ENCODE data around the gene HORMAD2.
"Not testable (repeated sequence)": the region's sequence is repeated elsewhere in the genome, so short reads cannot be mapped to it uniquely, and the experiment has no call there.

The HORMAD2 gene

GRCh38 chr22:30208631-30209603 lies 128.7 kb downstream of the HORMAD2 start:
- no peak for DNase-seq (ENCODE audit: low read depth in 2 of 2)

- DNase-seq (ENCODE audit: low read depth in 2 of 2): no peak
Observed at GRCh38 chr22:30209642-30210041, 129.4 kb downstream of the HORMAD2 start.

GRCh38 chr22:30210235-30210909 lies 130.1 kb downstream of the HORMAD2 start:
- no peak for DNase-seq (ENCODE audit: low read depth in 2 of 2)

- DNase-seq (ENCODE audit: low read depth in 2 of 2): no peak
Observed at GRCh38 chr22:30211124-30211820, 131.0 kb downstream of the HORMAD2 start.

- no peak for DNase-seq (ENCODE audit: low read depth in 2 of 2)
Observed at GRCh38 chr22:30212363-30212995, 132.2 kb downstream of the HORMAD2 start.

- no peak for DNase-seq (ENCODE audit: low read depth in 2 of 2)
Observed at GRCh38 chr22:30212996-30213441, 132.8 kb downstream of the HORMAD2 start.

- no peak for DNase-seq (ENCODE audit: low read depth in 2 of 2)
Observed at GRCh38 chr22:30214703-30215407, 134.6 kb downstream of the HORMAD2 start.

GRCh38 chr22:30216272-30216671 lies 136.0 kb downstream of the HORMAD2 start:
- not testable (repeated sequence) for DNase-seq (ENCODE audit: low read depth in 2 of 2)

- DNase-seq (ENCODE audit: low read depth in 2 of 2): no peak
Observed at GRCh38 chr22:30216710-30217109, 136.4 kb downstream of the HORMAD2 start.

- no peak for DNase-seq (ENCODE audit: low read depth in 2 of 2)
Observed at GRCh38 chr22:30217698-30218560, 137.7 kb downstream of the HORMAD2 start.

- no peak for DNase-seq (ENCODE audit: low read depth in 2 of 2)
Observed at GRCh38 chr22:30219049-30219654, 138.9 kb downstream of the HORMAD2 start.

GRCh38 chr22:30219668-30220278 lies 139.5 kb downstream of the HORMAD2 start:
- DNase-seq (ENCODE audit: low read depth in 2 of 2): no peak

- DNase-seq (ENCODE audit: low read depth in 2 of 2): no peak
Observed at GRCh38 chr22:30220338-30221012, 140.2 kb downstream of the HORMAD2 start.

GRCh38 chr22:30221121-30221992 lies 141.1 kb downstream of the HORMAD2 start:
- no peak for DNase-seq (ENCODE audit: low read depth in 2 of 2)

GRCh38 chr22:30222321-30222720 lies 142.1 kb downstream of the HORMAD2 start:
- no peak for DNase-seq (ENCODE audit: low read depth in 2 of 2)

GRCh38 chr22:30223303-30223702 lies 143.0 kb downstream of the HORMAD2 start:
- no peak for DNase-seq (ENCODE audit: low read depth in 2 of 2)

GRCh38 chr22:30224161-30224857 lies 144.0 kb downstream of the HORMAD2 start:
- DNase-seq (ENCODE audit: low read depth in 2 of 2): no peak

Measured in fibroblast of skin of left quadriceps (primary cell).